Liver (tissue), 3 donors: ENCODE data around the gene CKAP5.

ENCODE experiments used
- SP1 ChIP-seq: IDR thresholded peaks from 2 replicates; pipeline ENCODE4 v1.6.1; 2018; ENCODE audit warnings: antibody characterized with exemption, mild to moderate bottlenecking
- TAF1 ChIP-seq: conservative IDR thresholded peaks from 2 replicates; pipeline ENCODE4 v1.6.1; 2016; ENCODE audit warnings: antibody characterized with exemption, mild to moderate bottlenecking
- TF ChIP-seq, protein P1 (sequence below): IDR thresholded peaks from 2 replicates; pipeline ENCODE4 v1.6.1; 2016; ENCODE audit warnings: antibody characterized with exemption
- TF ChIP-seq, protein P2 (sequence below): fragments of 150-350 bp; IDR thresholded peaks from 2 replicates; pipeline ENCODE4 v1.5.1; 2017; ENCODE audit warnings: improper control_type of control experiment, low read depth, low read length; ENCODE audit not compliant: missing input control
- donor health status: healthy.
- donor health status: healthy.

DNA sequence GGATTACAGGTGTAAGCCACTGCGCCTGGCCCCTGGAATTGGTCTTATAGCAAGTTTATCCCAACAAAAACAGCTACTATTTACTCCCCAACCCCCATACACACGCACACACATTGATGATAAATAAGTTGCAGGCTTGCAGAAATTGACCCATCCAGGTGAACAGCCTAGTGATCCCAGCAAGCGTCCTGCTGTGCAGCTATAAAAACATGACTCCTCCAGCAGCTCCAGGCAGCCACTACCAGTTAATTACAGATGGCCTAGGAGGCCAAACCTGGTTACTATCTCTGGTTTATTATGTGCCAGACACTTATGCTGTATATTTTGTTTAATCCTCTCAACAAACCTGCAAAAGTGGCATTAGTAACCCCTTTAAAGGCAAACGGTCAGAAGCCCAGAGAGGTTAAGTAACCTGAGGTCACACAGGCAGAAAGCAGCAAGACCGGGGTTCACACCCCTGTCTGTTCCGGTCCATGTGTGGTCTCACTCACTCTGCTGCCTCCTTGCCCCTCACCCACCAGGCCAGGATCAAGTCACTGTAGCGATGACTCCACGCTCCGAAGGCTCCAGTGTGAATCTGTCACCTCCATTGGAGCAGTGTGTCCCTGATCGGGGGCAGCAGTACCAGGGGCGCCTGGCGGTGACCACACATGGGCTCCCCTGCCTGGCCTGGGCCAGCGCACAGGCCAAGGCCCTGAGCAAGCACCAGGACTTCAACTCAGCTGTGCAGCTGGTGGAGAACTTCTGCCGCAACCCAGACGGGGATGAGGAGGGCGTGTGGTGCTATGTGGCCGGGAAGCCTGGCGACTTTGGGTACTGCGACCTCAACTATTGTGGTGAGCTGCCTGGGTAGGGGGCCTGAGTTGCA lies 120.5 kb downstream of the CKAP5 start:
- TF ChIP-seq, protein P1, sequence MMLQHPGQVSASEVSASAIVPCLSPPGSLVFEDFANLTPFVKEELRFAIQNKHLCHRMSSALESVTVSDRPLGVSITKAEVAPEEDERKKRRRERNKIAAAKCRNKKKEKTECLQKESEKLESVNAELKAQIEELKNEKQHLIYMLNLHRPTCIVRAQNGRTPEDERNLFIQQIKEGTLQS = no peak
- TF ChIP-seq, protein P2, sequence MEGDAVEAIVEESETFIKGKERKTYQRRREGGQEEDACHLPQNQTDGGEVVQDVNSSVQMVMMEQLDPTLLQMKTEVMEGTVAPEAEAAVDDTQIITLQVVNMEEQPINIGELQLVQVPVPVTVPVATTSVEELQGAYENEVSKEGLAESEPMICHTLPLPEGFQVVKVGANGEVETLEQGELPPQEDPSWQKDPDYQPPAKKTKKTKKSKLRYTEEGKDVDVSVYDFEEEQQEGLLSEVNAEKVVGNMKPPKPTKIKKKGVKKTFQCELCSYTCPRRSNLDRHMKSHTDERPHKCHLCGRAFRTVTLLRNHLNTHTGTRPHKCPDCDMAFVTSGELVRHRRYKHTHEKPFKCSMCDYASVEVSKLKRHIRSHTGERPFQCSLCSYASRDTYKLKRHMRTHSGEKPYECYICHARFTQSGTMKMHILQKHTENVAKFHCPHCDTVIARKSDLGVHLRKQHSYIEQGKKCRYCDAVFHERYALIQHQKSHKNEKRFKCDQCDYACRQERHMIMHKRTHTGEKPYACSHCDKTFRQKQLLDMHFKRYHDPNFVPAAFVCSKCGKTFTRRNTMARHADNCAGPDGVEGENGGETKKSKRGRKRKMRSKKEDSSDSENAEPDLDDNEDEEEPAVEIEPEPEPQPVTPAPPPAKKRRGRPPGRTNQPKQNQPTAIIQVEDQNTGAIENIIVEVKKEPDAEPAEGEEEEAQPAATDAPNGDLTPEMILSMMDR = no peak
- TF ChIP-seq TAF1 (no peak), SP1 (no peak)
